ENCODE measurements around the gene COG8. TPM values are rescaled to one million over a fixed set of nuclear protein-coding genes. Genes with fewer than 3 reads are reported as not detected.

Gene COG8
- polyA plus RNA-seq, 2 donors: 12.9 to 13.5 TPM

DNA sequence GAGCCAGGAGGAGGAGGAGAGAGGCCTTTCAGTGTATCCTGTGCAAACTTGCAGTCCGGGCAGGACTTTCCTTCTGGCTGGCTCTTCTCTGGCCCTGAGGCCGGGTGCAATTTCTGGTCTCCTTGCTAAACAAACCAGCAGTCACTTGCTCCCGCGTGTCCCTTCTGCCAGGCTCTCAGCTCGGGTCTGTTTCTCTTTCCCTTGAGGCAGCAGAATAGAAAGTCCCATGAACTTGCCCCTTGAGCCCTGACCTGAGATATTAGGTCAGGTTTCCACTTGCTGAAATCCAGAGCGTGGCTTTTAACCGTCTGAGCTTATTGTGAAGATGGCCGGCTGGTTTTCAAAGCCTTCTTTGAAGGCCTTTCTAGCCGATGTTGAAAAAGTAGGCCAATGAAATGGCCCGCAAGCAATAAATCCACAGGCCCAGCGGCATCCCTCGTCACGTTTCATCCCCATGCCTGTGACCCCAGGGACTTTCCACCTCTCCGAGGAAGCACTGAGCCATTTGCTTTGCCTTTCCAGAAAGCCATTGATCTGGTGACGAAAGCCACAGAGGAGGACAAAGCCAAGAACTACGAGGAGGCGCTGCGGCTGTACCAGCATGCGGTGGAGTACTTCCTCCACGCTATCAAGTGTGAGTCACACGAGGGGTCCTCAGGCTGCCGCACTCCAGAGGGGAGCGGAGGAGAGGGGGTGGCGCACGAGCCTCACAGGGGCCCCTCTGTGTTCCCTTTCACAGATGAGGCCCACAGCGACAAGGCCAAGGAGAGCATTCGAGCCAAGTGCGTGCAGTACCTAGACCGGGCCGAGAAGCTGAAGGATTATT, 23.7 kb downstream of the COG8 start:
- no peaks in the 10 kb centered on the region for H3K4me1 ChIP-seq (ENCODE audit: control insufficient read depth in 2 of 2, insufficient read depth in 2 of 2, low read length in 1 of 2)
- 80 to 87% methylated on average over 30 of the region's 30 CpGs for WGBS, 2 donors
- H3K4me3 ChIP-seq (ENCODE audit: low read depth in 1 of 2, low read length in 2 of 2): no peak overlapping the region
- H3K36me3 ChIP-seq (ENCODE audit: control insufficient read depth in 2 of 2, insufficient read depth in 2 of 2, low read length in 1 of 2): peaks cover 24 to 49% of the 10 kb centered on the region in 2 donors
- H3K27ac ChIP-seq (ENCODE audit: low read depth in 2 of 2, low read length in 1 of 2): no peak overlapping the region
- no peaks in the 10 kb centered on the region for H3K9me3 ChIP-seq (ENCODE audit: control insufficient read depth in 2 of 2, insufficient read depth in 1 of 2, low read depth in 1 of 2, low read length in 1 of 2)
- no peaks in the 10 kb centered on the region for H3K27me3 ChIP-seq (ENCODE audit: control insufficient read depth in 1 of 2, insufficient read depth in 2 of 2, low read length in 2 of 2)

DNA sequence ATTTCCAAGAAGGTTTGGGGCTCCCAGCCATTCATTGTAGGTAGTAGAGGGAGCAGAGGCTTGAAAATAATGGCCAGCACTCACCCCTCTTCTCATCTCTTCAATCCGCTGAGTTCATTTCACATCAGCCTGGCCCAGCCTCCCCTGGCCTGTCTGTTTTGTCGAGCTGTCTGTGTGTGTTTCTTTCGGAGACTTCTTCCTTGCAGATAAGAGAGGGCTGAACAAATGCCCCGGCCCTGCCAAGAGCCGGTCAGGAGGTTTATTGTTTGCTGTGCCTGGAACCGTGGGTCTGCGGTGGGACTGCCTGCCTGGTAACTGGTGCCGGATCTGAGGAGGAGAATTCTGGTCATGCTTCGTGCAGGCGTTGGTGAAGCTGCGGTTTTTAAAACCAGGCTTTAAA, 24.8 kb downstream of the COG8 start:
- Histone ChIP-seq H3K27me3 (ENCODE audit: control insufficient read depth in 1 of 2, insufficient read depth in 2 of 2, low read length in 2 of 2) (no peaks in the 10 kb centered on the region), H3K36me3 (ENCODE audit: control insufficient read depth in 2 of 2, insufficient read depth in 2 of 2, low read length in 1 of 2) (peaks cover 13 to 37% of the 10 kb centered on the region in 2 donors), H3K4me3 (ENCODE audit: low read depth in 1 of 2, low read length in 2 of 2) (no peak overlapping the region), H3K27ac (ENCODE audit: low read depth in 2 of 2, low read length in 1 of 2) (no peak overlapping the region), H3K4me1 (ENCODE audit: control insufficient read depth in 2 of 2, insufficient read depth in 2 of 2, low read length in 1 of 2) (peaks cover 0 to 3% of the 10 kb centered on the region in 2 donors), H3K9me3 (ENCODE audit: control insufficient read depth in 2 of 2, insufficient read depth in 1 of 2, low read depth in 1 of 2, low read length in 1 of 2) (no peaks in the 10 kb centered on the region)
- WGBS, 2 donors: 81 to 87% methylated on average over 11 of the region's 11 CpGs

DNA sequence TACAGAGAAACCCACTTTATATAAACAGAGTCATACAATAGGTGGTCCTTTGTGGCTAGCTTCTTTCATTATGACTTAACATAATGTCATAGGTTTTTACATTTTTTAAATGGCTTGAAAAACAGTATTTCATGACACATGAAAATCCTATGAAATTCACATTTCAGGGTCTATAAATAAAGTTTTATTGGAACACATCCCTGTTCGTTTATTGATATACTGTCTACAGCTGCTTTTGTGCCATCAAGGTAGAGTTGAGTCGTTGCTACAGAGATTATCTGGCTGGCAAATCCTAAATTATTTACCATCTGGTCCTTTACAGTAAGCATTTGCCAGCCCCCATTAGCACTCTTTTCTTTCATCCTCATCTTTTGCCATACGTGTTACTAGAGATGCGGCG, 25.9 kb downstream of the COG8 start:
- 92% methylated on average over 5 of the region's 5 CpGs for WGBS, 2 donors
- Histone ChIP-seq H3K36me3 (ENCODE audit: control insufficient read depth in 2 of 2, insufficient read depth in 2 of 2, low read length in 1 of 2) (peaks cover 13 to 27% of the 10 kb centered on the region in 2 donors), H3K27ac (ENCODE audit: low read depth in 2 of 2, low read length in 1 of 2) (no peak overlapping the region), H3K4me1 (ENCODE audit: control insufficient read depth in 2 of 2, insufficient read depth in 2 of 2, low read length in 1 of 2) (peaks cover 0 to 3% of the 10 kb centered on the region in 2 donors), H3K9me3 (ENCODE audit: control insufficient read depth in 2 of 2, insufficient read depth in 1 of 2, low read depth in 1 of 2, low read length in 1 of 2) (no peaks in the 10 kb centered on the region), H3K4me3 (ENCODE audit: low read depth in 1 of 2, low read length in 2 of 2) (no peak overlapping the region), H3K27me3 (ENCODE audit: control insufficient read depth in 1 of 2, insufficient read depth in 2 of 2, low read length in 2 of 2) (no peaks in the 10 kb centered on the region)

DNA sequence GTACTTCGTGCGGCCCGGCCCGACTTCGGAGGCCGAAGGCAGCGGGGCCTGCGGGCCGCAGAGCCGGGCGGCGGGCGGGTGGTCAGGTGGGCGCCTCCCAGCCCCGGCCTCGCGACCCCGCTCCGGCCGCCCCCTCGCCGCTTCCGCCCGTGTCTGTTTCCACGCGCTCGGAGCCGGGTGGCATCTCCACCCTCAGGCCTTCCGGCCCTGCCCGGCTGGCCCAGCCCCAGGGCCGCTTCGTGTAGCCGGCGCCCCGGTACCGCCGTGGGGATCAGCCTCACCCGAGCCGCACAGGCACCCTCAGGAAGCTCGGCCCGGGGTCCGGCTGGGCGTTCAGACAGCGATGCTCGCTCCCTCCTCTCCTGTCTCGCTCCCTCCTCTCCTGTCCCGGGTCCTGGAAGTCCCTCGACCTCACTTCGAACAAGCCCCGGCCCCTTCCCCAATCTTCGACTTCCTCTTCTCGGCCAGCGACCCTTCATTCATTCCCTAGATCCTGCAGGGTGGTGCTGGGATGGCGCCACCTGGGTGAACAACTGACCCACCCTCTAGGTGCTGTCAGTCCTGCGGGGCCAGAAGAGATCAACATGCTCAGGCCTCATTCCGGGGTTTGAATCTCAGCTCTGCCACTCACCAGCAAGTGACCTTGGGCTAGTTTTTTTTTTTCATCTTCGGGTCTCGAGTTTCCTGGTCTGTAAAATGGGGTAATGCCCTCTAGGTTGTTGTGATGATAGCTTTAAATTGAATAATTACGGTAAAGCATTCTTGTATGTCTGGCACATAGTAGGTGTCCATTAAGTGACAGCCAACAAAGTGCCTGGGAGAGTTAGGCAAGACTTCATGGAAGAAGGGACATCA, 27.6 kb downstream of the COG8 start:
- Histone ChIP-seq H3K9me3 (ENCODE audit: control insufficient read depth in 2 of 2, insufficient read depth in 1 of 2, low read depth in 1 of 2, low read length in 1 of 2) (no peaks in the 10 kb centered on the region), H3K4me1 (ENCODE audit: control insufficient read depth in 2 of 2, insufficient read depth in 2 of 2, low read length in 1 of 2) (peaks cover 0 to 3% of the 10 kb centered on the region in 2 donors), H3K36me3 (ENCODE audit: control insufficient read depth in 2 of 2, insufficient read depth in 2 of 2, low read length in 1 of 2) (peaks cover 11 to 19% of the 10 kb centered on the region in 2 donors), H3K4me3 (ENCODE audit: low read depth in 1 of 2, low read length in 2 of 2) (peak overlapping the region; percentile 70 to 89), H3K27ac (ENCODE audit: low read depth in 2 of 2, low read length in 1 of 2) (peak overlapping the region; percentile 87 to 95), H3K27me3 (ENCODE audit: control insufficient read depth in 1 of 2, insufficient read depth in 2 of 2, low read length in 2 of 2) (no peaks in the 10 kb centered on the region)
- WGBS, 2 donors: 1% methylated on average over 52 to 59 of the region's 59 CpGs

DNA sequence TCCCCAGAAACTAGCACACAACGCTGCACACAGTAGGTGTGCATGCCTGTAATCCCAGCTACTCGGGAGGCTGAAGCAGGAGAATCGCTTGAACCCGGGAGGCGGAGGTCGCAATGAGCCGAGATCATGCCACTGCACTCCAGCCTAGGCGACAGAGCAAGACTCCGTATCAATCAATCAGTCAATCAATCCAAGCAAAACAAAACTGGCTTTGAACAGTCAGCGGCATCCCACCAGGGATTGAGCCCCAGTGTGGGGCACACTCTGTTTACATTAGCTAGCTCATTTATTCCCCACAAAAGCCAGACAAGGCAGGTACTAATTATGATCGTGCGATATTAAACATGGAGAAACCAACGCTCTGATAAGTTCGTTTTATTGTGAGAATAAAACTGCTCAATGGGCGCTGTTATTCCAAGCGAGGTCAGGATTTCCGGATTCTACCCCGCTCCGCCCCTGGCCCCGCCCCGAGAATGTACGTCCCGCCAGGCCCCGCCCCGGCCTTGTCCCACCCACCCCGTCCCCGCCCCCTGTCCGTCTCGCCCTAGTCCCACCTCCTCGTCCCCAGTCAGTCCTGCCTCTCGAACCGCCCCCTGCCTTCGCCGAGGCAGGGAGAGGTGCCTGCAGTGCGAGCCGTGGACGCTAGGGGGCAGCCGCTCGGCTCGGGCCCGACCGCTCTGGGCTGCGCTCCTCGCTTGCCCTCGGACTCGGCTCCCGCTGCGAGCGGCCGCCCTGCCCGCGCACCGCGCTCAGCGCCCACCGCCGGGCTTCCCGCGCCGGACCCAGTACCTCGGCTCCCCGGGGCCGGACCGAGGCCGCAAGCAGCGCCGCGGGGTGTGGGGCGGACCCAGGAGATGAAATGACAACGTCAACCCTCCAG, 28.5 kb downstream of the COG8 start, which contains the start of gene VPS4A:
TSS of gene VPS4A (plus strand) at position 698 of the 880 bp plus-strand sequence. CDS start at position 860, 162 bp downstream.
- Histone ChIP-seq H3K27me3 (ENCODE audit: control insufficient read depth in 1 of 2, insufficient read depth in 2 of 2, low read length in 2 of 2) (no peaks in the 10 kb centered on the region), H3K36me3 (ENCODE audit: control insufficient read depth in 2 of 2, insufficient read depth in 2 of 2, low read length in 1 of 2) (peaks cover 2 to 10% of the 10 kb centered on the region in 2 donors), H3K27ac (ENCODE audit: low read depth in 2 of 2, low read length in 1 of 2) (peak within 1 kb of the TSS; percentile 87 to 95), H3K4me3 (ENCODE audit: low read depth in 1 of 2, low read length in 2 of 2) (peak within 1 kb of the TSS; percentile 70 to 89), H3K4me1 (ENCODE audit: control insufficient read depth in 2 of 2, insufficient read depth in 2 of 2, low read length in 1 of 2) (peaks cover 0 to 3% of the 10 kb centered on the region in 2 donors), H3K9me3 (ENCODE audit: control insufficient read depth in 2 of 2, insufficient read depth in 1 of 2, low read depth in 1 of 2, low read length in 1 of 2) (no peaks in the 10 kb centered on the region)
- 8 to 9% methylated on average over 70 of the region's 70 CpGs for WGBS, 2 donors

DNA sequence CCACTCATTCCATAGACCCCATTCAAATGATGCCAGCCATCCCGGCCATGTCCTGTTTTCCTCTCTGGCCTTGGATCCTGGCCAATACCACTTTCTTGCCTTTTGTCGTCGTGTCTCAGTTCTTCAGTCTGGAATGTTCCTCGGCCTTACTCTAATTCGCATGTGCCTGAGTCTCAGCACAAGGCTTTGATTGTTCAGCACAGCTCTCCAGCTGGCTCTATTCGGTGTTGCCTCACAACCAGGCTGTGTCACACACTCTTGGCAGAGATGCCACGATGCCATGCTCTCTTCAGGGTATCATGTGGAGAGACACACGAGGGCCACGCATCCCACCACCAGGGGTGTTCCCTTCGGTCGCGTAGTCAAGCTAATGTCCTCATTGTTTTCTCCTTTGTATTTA, 30.0 kb downstream of the COG8 start:
- H3K27ac ChIP-seq (ENCODE audit: low read depth in 2 of 2, low read length in 1 of 2): no peak overlapping the region
- H3K4me3 ChIP-seq (ENCODE audit: low read depth in 1 of 2, low read length in 2 of 2): no peak overlapping the region
- whole genome bisulfite sequencing, 2 donors: 87 to 88% methylated on average over 12 of the region's 12 CpGs
- H3K27me3 ChIP-seq (ENCODE audit: control insufficient read depth in 1 of 2, insufficient read depth in 2 of 2, low read length in 2 of 2): no peaks in the 10 kb centered on the region
- peaks cover 0 to 3% of the 10 kb centered on the region in 2 donors for H3K4me1 ChIP-seq (ENCODE audit: control insufficient read depth in 2 of 2, insufficient read depth in 2 of 2, low read length in 1 of 2)
- peaks cover 0 to 4% of the 10 kb centered on the region in 2 donors for H3K36me3 ChIP-seq (ENCODE audit: control insufficient read depth in 2 of 2, insufficient read depth in 2 of 2, low read length in 1 of 2)
- H3K9me3 ChIP-seq (ENCODE audit: control insufficient read depth in 2 of 2, insufficient read depth in 1 of 2, low read depth in 1 of 2, low read length in 1 of 2): no peaks in the 10 kb centered on the region

DNA sequence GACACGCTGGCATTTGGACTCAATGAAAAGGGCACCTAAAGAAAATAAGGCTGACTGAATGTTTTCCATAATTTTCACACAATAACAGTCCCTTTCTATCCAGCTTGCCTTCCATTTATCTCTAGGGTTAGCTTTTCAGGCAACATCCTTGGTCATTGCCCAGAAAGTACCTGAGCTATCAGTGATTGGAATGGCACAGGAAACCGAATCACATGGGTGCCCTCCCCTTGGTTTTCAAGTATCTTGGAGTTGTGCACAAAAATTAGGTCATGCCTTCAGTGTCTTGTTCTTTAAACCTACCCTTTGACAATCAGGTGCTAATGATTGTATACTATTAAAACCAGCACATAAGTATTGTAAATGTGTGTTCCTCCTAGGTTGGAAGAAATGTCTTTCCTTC, 31.5 kb downstream of the COG8 start:
- H3K27ac ChIP-seq (ENCODE audit: low read depth in 2 of 2, low read length in 1 of 2): no peak overlapping the region
- no peaks in the 10 kb centered on the region for H3K9me3 ChIP-seq (ENCODE audit: control insufficient read depth in 2 of 2, insufficient read depth in 1 of 2, low read depth in 1 of 2, low read length in 1 of 2)
- no peaks in the 10 kb centered on the region for H3K36me3 ChIP-seq (ENCODE audit: control insufficient read depth in 2 of 2, insufficient read depth in 2 of 2, low read length in 1 of 2)
- no peaks in the 10 kb centered on the region for H3K27me3 ChIP-seq (ENCODE audit: control insufficient read depth in 1 of 2, insufficient read depth in 2 of 2, low read length in 2 of 2)
- 92% methylated on average over 2 of the region's 2 CpGs for WGBS, 2 donors
- H3K4me3 ChIP-seq (ENCODE audit: low read depth in 1 of 2, low read length in 2 of 2): no peak overlapping the region
- peaks cover 0 to 3% of the 10 kb centered on the region in 2 donors for H3K4me1 ChIP-seq (ENCODE audit: control insufficient read depth in 2 of 2, insufficient read depth in 2 of 2, low read length in 1 of 2)

DNA sequence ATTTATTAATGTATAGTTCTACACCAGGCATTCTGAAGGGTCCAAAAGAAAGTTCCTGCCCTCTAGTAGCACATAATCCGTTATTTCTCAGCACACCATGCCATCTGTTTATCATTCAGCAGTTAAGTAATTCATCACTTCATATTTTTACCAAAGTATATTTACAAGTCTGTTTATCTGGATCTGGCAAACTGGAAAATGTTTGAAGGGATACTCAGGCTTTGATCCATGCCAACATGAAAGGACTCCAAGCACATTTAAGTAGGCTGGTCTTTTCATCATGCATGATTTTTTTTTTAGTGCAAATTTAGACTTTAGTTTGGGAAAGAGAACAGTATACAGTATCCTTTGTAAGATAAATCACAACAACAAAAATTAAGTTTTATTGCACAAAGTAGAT, 32.3 kb downstream of the COG8 start:
- no peaks in the 10 kb centered on the region for H3K9me3 ChIP-seq (ENCODE audit: control insufficient read depth in 2 of 2, insufficient read depth in 1 of 2, low read depth in 1 of 2, low read length in 1 of 2)
- H3K27ac ChIP-seq (ENCODE audit: low read depth in 2 of 2, low read length in 1 of 2): no peak overlapping the region
- peaks cover 0 to 2% of the 10 kb centered on the region in 2 donors for H3K36me3 ChIP-seq (ENCODE audit: control insufficient read depth in 2 of 2, insufficient read depth in 2 of 2, low read length in 1 of 2)
- WGBS, 2 donors: 59 to 69% methylated on average over 1 of the region's 1 CpG
- H3K27me3 ChIP-seq (ENCODE audit: control insufficient read depth in 1 of 2, insufficient read depth in 2 of 2, low read length in 2 of 2): no peaks in the 10 kb centered on the region
- H3K4me3 ChIP-seq (ENCODE audit: low read depth in 1 of 2, low read length in 2 of 2): no peak overlapping the region
- H3K4me1 ChIP-seq (ENCODE audit: control insufficient read depth in 2 of 2, insufficient read depth in 2 of 2, low read length in 1 of 2): peaks cover 0 to 3% of the 10 kb centered on the region in 2 donors

DNA sequence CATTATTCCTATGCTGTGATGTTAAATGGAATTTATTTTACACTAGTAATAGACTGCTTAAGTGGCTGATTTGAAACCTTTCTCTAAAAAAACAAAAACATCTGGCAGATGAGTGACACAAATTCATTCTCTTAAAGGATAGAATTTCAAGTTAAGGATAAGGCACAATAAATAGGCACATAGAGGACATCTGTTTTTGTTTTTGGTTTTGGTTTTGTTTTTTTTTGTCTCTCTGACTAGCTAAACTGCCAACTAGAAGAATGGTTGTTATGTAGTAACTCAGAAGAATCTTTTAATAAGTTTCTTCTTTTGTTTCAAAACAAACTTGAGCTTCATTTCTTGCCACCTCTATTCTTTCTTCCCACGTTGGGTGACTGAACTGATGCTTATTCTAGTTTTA, 33.3 kb downstream of the COG8 start:
- WGBS, 2 donors: 81% methylated on average over 1 of the region's 1 CpG
- H3K4me1 ChIP-seq (ENCODE audit: control insufficient read depth in 2 of 2, insufficient read depth in 2 of 2, low read length in 1 of 2): peaks cover 0 to 3% of the 10 kb centered on the region in 2 donors
- H3K27ac ChIP-seq (ENCODE audit: low read depth in 2 of 2, low read length in 1 of 2): no peak overlapping the region
- H3K27me3 ChIP-seq (ENCODE audit: control insufficient read depth in 1 of 2, insufficient read depth in 2 of 2, low read length in 2 of 2): no peaks in the 10 kb centered on the region
- peaks cover 2 to 3% of the 10 kb centered on the region in 2 donors for H3K36me3 ChIP-seq (ENCODE audit: control insufficient read depth in 2 of 2, insufficient read depth in 2 of 2, low read length in 1 of 2)
- no peaks in the 10 kb centered on the region for H3K9me3 ChIP-seq (ENCODE audit: control insufficient read depth in 2 of 2, insufficient read depth in 1 of 2, low read depth in 1 of 2, low read length in 1 of 2)
- no peak overlapping the region for H3K4me3 ChIP-seq (ENCODE audit: low read depth in 1 of 2, low read length in 2 of 2)
